ENCODE measurements around the gene MAN1C1.

The MAN1C1 gene

DNA sequence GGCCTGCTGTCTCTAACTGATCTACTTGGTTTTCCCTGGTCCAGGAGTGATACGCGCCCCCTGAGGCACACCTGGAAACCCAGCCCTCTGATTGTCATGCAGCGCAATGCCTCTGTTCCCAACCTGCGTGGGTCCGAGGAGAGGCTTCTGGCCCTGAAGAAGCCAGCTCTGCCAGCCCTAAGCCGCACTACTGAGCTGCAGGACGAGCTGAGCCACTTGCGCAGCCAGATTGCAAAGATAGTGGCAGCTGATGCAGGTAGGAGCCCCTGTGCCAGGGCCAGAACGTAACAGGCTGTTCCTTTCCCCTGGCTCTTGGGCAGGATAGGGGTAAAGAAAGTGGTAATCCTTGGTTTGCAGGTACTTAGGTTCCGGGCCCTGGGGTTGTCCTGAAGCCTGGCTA is 210.0 kb downstream of the MAN1C1 start:
- DNase-seq: no peak

DNA sequence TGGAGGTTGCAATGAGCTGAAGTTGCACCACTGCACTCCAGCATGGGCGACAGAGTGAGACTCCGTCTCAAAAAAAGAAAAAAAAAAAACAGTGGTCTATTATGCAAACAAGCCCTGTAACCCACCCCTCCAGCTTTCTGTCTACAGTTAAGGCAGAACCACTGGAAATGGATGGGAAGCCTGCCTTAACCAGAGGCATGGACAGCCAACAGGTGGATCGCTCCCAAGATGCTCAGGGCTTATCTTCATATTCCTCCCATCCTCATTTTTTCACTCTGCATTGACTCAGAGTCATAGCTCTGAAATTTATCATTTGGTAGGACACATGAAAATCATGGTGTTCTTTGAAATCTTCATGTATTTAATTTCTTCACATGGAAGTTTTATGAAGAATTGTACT is 211.9 kb downstream of the MAN1C1 start:
- no peak for DNase-seq

DNA sequence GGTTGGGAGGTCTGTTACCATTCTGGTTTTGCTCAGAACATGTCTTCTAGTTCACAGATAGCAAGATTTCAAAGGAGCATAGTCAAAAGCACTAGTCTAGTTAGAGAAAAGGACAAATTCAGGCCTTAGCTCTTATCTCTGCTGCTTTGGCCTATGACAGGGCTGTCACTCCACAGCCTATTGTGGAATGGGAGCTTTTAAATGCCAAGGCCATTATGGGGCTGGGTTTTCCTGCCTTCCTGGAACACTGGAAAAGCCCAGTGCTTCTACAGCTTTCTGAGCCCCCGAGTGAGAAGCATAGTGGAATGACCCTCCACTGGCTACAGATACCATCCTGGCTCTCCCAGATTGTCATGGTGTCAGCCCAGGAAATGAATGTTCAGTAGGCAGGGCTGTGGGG is 212.5 kb downstream of the MAN1C1 start:
- DNase-seq: no peak

DNA sequence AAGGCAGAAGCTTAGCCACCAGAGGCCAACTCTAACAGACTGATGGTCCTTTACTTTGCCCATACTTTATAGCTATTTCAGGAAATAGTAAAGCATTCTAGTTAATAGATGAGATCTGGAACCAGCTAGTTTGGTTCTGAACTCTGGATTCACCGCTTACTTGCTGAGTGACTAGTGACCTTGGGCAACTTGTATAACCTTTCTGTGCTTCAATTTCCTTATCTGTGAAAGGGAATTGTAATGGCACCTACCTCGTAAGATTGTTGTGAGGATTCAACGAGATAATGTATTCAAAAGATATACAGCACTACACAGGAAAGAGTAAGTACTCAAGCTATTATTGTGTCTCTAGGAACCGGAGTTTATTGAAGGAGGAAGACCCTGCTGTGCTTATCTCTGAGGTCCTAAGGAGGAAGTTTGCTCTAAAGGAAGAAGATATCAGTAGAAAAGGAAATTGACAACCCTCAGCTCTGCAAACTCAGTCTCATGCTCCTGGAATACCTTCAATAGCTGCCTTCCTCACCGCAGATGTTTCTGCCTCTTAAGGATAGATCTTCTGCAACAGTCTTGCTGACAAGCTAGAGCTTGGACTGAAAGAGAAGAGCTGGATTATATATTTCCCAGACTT is 215.1 kb downstream of the MAN1C1 start:
- no peak for DNase-seq

DNA sequence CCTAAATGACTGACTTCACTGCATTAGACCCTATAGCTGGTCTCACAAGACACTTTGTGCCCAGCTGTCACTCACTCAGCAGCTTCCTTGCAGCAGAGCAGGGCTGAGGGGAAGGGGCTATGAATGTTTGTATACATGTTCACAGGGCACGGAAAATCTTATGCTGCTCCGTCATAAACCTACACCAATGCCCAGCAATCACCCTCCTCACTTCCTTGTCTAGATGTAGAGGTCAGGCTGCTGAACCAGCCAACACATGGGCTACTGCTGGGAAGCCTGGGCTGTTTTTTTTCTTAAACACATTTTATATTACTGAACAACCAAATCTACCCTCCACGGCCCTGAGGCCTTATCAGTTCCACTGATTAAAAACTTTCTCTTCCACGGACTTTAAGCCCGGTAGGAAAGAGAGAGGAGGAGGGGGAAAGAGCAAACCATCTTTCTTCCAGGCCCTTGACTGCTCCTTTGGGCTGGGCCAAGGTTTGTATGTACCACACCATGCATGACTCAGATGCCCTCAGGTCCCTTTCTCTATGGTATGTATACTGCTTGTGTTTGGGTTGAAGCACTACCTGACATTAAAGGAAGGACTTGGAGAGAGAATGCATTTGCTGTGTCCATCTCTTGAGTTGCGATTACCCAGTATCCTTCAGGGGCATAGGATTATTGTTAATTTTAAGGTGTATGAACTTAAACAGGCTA is 215.9 kb downstream of the MAN1C1 start:
- DNase-seq: no peak

DNA sequence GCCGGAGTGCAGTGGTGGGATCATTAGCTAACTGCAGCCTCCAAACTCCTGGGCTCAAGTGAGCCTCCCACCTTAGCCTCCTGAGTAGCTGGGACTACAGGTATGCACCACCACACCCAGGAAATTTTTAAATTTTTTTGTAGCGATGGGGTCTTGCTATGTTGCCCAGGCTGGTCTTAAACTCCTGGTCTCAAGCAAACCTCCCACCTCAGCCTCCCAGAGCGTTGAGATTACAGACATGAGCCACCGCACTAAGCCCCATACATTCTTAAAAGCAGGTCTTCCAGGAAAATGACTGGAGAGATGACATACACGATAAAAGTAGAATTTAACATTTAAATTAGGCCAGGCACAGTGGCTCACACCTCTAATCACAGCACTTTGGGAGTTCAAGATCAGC is 216.6 kb downstream of the MAN1C1 start:
- DNase-seq: no peak
